Activated naive CD4-positive, alpha-beta T cell (primary cell): ENCODE measurements around the gene PUS10.
"Not testable (repeated sequence)": the region's sequence is repeated elsewhere in the genome, so short reads cannot be mapped to it uniquely, and the experiment has no call there.

ENCODE experiments used
- DNase-seq, 4 experiments: peaks; one replicate each; lab custom pipeline; 2025; lab: John Stamatoyannopoulos, UW

The PUS10 gene

GRCh38 chr2:61017556-61018317 is at the start of gene PUS10, which contains the start of gene PEX13:
TSS of gene PUS10 (minus strand) at chr2:61018255. CDS start at chr2:61011890, 6,365 bp downstream.
TSS of gene PEX13 (plus strand) at chr2:61017720. CDS start at chr2:61017760, 40 bp downstream.
- DNase-seq, result peak; percentile 24 to 42 (median 37)

DNA sequence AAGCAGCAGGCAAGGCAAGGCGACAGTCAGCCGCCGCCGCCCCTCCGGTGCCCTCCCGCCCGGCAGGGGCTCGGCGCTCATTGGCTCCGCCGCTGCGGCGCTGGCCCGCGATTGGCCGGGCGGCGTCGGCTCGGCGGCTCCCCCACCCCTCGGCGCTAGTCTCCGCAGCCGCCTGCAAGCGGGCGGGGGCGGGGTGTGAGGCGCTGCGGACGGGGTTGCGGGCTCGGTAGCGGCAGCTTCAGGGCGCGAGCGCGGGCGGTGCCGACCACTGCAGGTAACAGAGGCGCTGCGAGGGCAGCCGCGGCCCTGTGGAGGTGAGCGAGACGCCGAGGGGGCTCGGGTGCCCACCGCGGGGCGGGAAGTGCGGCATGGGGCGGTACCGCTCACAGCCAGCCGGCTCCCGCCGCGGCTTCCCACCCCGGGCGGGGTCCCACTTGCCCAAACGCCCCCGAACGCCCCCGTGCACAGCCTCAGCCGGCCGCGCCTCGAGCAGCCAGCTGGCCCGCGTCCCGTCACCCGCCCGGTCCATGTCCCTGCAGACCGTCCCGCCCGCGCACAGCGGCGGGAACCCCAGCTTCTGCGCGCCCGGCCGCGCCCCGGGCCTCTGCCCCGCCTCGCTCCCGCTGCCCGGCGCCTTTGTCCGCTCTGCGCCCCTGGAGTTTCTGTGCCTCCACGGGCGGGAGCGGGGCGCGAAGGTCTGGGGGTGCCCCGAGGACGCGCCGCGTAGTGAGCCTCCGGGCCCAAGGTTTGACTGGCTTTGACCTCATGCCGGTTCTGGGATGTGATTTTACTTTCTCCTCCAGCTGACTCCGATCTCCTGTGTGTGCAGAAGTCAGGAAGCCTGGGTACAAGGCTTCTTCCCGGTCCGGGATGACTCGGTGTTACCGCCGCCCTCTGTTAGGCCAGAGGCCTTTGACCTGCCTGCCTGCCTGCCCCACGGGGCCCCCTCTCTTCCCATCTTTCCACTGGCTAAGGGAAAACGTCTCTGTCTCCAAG is 48.0 kb upstream of the PUS10 start, which contains the start of gene SANBR:
Gene SANBR (plus strand): TSS at position 158 of the 996 bp plus-strand sequence. CDS start 4,480 bp downstream, outside the sequence.
- DNase-seq, result peak; percentile 52 to 80 (median 64)

DNA sequence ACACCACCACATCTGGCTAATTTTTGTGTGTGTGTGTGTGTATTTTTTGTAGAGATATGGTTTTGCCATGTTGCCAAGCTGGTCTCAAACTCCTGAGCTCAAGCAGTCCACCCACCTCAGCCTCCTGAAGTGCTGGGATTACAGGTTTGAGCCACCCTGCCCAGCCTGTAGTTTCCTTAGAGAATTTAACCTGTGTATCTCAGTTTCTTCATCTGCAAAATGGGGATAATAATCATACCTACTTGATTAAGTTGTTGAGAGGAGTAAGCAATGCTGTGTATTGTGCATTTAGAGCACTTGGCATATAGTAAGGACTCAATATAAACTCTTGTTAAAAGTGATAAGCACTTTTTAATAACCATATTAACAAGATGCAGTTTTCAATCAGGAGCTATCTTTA is 41.3 kb upstream of the PUS10 start:
- DNase-seq, result no peak

GRCh38 chr2:61057562-61057961 is 39.5 kb upstream of the PUS10 start:
- no peak for DNase-seq

DNA sequence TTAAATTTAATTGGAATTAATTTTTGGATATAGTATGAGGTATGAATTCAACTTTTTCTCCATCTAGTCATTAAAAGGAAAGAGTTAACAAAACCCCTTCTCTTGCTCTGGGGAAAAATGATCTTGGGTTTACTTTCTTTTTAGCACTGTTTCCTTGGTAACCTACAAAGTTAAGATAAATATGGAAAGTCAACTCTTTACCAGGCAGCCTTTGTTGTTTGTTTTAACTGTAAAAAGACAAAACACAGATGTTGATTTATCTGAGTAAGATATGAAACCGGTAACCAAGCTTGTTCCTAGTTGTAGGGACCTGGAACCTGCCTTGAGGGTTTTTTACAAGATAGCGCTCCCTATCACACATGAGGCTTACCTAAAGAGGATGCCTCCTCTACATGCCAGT is 37.5 kb upstream of the PUS10 start:
- no peak for DNase-seq

DNA sequence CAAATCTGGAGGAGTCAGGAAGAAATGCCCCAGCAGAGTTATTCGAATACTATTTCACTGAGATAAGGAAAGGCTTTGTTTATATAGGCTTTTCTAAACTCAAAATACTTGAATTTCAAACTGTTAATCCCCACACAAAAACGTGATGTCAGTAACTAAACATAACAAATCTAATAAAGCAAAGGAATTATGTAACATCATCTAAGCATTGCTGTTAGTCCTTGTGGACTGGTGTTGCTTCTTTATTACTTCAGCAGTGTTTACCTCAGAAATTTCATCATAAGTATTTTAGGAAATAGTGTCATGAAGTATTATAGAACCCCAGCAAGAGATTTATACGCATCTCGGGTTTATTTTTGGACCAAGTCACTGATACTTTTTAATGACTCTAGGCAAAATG is 27.9 kb upstream of the PUS10 start:
- no peak for DNase-seq

GRCh38 chr2:61045226-61045625 is 27.2 kb upstream of the PUS10 start:
- no peak for DNase-seq

DNA sequence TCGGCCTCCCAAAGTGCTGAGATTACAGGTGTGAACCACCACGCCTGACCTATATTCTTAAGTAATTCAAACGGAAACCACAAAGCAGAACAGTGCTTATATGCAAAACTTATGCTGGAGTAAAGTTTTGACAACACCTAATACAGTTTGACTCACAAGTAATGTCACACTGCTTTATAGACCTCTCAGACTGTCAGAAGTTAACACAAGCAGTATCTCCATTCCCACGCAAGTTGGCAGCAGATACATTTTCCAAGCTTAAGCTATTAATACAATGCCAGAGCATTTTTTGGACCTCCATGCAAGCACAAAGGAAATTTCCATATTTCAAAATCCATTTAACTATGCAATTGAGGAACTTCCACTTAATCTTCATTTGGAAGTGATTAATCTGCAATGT is 26.6 kb upstream of the PUS10 start:
- no peak for DNase-seq

DNA sequence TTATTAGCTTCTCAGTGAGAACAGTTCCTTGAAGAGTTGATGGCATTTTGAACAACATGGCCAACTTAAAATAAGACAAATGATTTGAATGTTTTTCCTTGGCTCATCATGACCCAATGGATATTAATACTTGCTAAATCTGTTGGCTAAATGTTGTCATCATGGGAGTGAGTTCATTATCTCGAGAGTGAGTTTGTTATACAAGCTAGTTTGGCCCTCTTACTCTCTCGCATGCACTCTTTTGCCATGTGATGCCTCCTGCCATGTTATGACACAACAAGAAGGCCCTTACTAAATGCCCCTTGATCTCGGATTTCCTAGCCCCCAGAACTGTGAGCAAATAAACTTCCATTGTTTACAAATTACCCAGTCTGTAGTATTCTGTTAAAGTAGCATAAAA is 24.8 kb upstream of the PUS10 start:
- no peak for DNase-seq

GRCh38 chr2:61036643-61037042 is 18.6 kb upstream of the PUS10 start:
- not testable (repeated sequence) for DNase-seq

GRCh38 chr2:61034592-61034991 is 16.5 kb upstream of the PUS10 start:
- not testable (repeated sequence) for DNase-seq

DNA sequence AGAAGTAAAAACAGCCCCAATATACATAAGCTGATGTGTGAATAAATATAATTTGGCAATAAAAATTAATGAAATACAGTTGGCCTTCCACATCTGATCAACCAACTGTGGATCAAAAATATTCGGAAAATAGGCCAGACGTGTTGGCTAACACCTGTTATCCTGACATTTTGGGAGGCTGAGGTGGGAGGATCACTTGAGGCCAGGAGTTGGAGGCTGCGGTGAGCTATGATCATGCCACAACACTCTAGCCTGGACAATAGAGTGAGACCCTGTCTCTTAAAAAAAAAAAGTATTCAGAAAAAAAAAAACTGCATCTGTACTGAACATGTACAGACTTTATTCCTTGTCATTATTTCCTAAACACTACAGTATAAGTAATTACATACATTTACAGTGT is 11.5 kb upstream of the PUS10 start:
- DNase-seq, result no peak

DNA sequence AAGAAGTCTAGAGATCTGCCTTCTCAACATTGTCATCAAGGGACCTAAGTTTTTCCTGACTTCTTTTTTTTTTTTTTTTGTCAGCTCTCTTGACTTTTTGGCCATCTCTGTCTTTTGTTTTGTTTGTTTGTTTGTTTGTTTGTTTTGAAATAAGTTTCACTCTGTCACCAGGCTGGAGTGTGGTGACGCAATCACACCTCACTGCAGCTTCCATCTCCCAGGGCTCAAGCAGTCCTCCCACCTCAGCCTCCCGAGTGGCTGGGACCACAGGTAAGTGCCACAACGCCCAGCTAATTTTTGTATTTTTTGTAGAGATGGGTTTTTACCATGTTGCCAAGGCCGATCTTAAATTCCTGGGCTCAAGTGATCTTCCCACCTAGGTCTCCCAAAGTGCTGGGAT is 5.6 kb upstream of the PUS10 start:
- no peak for DNase-seq

DNA sequence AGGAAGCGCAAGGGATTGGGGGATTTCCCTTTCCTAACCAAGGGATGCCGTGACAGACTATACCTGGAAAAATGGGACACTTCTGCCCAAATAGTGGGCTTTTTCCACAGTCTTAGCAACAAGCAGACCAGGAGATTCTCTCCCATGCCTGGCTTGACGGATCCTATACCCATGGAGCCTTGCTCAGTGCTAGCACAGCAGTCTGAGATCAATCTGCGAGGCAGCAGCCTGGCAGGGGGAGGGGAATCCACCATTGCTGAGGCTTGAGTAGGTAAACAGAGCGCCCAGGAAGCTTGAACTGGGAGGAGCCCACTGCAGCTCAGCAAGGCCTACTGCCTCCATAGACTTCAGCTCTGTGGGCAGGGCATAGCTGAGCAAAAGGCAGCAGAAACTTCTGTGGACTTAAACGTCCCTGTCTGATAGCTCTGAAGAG is 3.2 kb upstream of the PUS10 start:
- DNase-seq, result no peak

DNA sequence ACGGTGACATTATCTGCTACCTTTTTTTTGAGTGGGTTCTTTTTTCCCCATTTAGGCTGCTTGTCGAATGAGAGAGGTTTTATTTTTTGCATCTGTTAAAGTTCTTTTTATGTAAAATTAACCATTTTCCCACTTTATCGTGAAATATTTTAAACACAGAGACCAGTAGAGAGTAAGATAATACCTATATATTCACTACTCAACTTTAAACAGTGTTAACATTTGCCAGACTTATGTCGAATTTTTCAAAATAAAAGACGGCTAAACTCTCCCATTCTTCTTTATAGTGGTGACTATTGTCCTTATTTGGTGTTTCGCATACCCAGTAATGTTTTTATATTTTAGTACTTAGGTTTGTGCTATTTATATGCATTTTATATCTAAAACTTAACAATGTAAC is 743 bp upstream of the PUS10 start:
- no peak for DNase-seq

DNA sequence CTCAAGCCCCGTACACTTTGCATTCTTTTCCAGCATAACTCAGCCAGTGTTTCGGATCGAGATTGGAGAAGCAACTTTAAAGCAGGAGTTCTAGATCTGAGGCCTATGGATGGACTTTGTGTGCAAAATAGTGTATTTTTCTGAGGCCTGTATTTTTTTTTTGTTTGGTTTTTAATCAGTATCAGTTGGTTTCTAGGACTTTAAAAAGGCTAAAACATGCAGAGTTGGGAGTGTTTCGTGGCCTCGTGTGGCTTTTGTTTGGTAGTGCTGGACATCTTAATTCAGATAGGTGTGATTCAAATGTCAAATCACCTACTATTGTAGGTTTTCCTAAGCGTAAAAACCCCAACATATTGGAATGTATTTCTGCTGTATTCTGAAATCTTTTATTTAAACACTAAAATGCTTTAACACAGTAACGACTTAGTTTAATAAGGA is 282 bp upstream of the PUS10 start:
- no peak for DNase-seq

DNA sequence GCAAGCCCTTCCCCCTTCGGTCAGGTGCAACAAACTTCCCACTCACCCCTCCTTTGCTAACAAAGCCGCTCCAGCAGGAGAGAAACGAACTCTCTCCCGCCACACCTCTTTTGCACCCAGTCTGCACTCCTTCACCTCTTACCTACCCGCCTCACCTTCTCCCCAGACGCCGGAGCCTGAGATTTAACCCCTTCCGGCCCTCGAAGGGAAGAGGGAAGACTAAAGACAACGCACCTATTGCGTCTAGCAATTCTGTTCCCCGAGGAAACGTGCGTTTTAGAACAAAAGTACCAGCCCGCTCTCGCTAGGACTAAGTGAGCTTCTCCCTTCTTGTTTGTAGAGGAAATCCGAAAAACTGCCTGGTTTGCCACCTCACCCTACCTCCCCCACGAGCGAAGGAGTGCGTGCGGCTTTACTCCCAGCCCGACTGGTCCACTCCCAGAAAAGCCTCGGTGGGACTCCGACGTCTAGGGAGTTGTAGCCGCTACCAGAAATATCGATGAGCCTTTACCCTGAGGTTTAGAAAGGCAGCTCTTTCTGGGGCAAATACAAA is 976 bp downstream of the PUS10 start:
- peak; percentile 32 to 56 (median 48) for DNase-seq

DNA sequence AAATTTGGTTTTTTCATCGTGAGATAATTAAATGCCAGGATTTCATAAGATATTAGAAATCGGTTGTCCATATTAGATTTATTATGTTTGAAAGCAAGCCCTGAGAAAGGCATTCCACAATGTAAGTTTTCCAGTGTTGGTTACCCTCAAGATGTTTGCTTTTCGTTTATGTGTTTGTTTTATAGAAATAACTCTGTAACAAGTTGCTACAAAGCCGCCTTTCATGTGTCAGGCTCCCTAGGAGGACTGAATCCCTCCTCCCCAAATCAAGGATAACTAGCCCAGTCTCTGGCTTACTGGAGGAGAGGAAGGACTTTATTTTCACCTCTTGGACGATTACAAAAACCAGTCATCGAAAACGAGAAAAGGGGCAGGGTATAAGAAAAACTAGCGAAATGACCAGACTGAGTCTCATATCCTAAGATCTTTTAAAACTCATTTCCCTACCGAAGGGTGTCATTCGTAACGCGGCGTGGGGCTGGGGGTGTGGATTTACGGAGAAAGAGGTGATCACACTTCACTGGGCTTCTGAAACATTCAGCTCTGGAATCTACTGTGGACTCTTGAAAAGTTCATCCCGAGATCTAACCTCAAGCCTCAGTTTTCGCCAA is 1.6 kb downstream of the PUS10 start:
- no peak for DNase-seq

DNA sequence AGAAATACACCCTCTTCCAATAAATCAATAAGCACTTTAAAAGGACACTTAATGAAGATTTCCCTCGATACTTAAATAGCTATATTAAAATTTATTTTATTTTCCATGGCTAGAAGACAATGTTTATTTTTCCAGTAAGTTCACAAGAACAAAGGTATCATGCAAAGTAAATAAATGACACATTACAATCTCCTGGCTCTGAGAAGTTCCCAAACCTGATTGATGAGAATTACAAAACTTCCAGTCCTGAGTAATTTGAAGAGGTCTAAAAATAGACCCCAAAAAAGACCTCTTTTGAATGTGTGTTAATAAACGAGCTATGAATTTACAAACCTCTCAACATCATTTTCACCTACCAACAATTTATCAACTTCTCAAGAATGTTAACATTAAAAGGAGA is 2.1 kb downstream of the PUS10 start:
- no peak for DNase-seq

GRCh38 chr2:61014763-61015162 is 3.3 kb downstream of the PUS10 start:
- no peak for DNase-seq

- no peak for DNase-seq
These were observed 4.7 kb downstream of the PUS10 start for GRCh38 chr2:61013382-61013781.

DNA sequence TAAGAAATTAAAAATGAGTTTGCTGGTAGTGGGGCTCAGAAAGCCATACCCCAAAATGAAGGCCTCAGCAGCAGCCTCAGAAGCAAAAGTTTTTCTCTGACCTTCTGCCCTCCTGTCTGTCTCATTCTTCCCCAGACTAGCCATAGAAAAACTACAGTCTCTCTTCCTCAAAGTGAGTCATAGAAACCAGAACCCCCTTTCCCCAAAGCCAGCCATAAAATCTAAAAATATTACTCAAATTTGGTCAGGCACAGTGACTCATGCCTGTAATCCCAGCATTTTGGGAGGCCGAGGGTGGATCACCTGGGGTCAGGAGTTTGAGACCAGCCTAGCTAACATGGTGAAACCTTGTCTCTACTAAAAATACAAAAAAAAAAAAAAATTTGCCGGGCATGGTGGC is 5.8 kb downstream of the PUS10 start:
- not testable (repeated sequence) for DNase-seq
